HL-60 (cell line): Measurements from ENCODE around the gene WDR1.

Source experiments
- DNase-seq, 2 experiments: peaks; one replicate each; pipeline ENCODE4 v3.0.0-alpha.2; 2010 to 2020; ENCODE audit warnings: low read depth in 1 of 2, low spot score in 1 of 2
- H3K27ac ChIP-seq: fragments of 250-450 bp; sonication (Bioruptor Pico); replicated peaks from 2 replicates; pipeline ENCODE4 v1.5.1; 2020; ENCODE audit warnings: mild to moderate bottlenecking, moderate library complexity
- H3K27me3 ChIP-seq: fragments of 250-450 bp; sonication (Bioruptor Pico); 2 replicates; pipeline ENCODE4 v1.5.1; 2021; ENCODE audit warnings: mild to moderate bottlenecking, moderate library complexity; ENCODE audit not compliant: insufficient read depth, poor library complexity, severe bottlenecking
- H3K4me3 ChIP-seq: replicated peaks from 2 replicates; pipeline ENCODE4 v1.5.1; 2011; ENCODE audit warnings: mild to moderate bottlenecking, control low read depth, low read length; ENCODE audit not compliant: insufficient read depth
- CTCF ChIP-seq: IDR thresholded peaks from one replicate; pipeline ENCODE4 v1.5.1; 2011; ENCODE audit warnings: low read length, control low read depth, inconsistent platforms; ENCODE audit not compliant: insufficient read depth
- GABPA ChIP-seq: IDR thresholded peaks from 2 replicates; pipeline ENCODE4 v1.6.1; 2012; ENCODE audit warnings: low read depth
- POLR2AphosphoS5 ChIP-seq: IDR thresholded peaks from 2 replicates; pipeline ENCODE4 v1.6.1; 2012; ENCODE audit warnings: low read depth
- REST ChIP-seq: IDR thresholded peaks from 2 replicates; pipeline ENCODE4 v1.6.1; 2012; ENCODE audit warnings: low read depth; ENCODE audit not compliant: insufficient replicate concordance
- SPI1 ChIP-seq: IDR thresholded peaks from 2 replicates; pipeline ENCODE4 v1.6.1; 2012; ENCODE audit warnings: low read depth, mild to moderate bottlenecking, borderline replicate concordance

The WDR1 gene

GRCh38 chr4:10072420-10073017, 44.1 kb downstream of the WDR1 start:
- H3K27me3 ChIP-seq = no peaks in the 10 kb centered on the region
- DNase-seq = no peak
- TF ChIP-seq CTCF (no peak), POLR2AphosphoS5 (no peak), REST (no peak), SPI1 (no peak), GABPA (no peak)
- no peak overlapping the region for H3K4me3 ChIP-seq
- no peak overlapping the region for H3K27ac ChIP-seq

- no peaks in the 10 kb centered on the region for H3K27me3 ChIP-seq
- no peak overlapping the region for H3K27ac ChIP-seq
- no peak for DNase-seq
- TF ChIP-seq GABPA = no peak
- no peak for TF ChIP-seq REST
- TF ChIP-seq CTCF = no peak
- no peak for TF ChIP-seq POLR2AphosphoS5
- TF ChIP-seq SPI1 = no peak
- no peak overlapping the region for H3K4me3 ChIP-seq
These were observed 47.4 kb downstream of the WDR1 start for GRCh38 chr4:10069075-10069642.

- Histone ChIP-seq H3K27me3 (no peaks in the 10 kb centered on the region), H3K4me3 (no peak overlapping the region), H3K27ac (no peak overlapping the region)
- no peak for DNase-seq
- no peak for TF ChIP-seq POLR2AphosphoS5
- TF ChIP-seq GABPA = no peak
- TF ChIP-seq CTCF = no peak
- no peak for TF ChIP-seq REST
- no peak for TF ChIP-seq SPI1
These were observed 49.6 kb downstream of the WDR1 start for GRCh38 chr4:10066670-10067651.
